GM12874 (cell line): ENCODE data around the gene CCDC185.

Source experiments
- CTCF ChIP-seq: IDR thresholded peaks from 2 replicates; pipeline ENCODE4 v1.5.1; 2011; ENCODE audit warnings: low read depth, mild to moderate bottlenecking, control low read depth, low read length, moderate library complexity; ENCODE audit not compliant: insufficient read depth

CCDC185 gene

GRCh38 chr1:223421676-223422075 is 28.5 kb downstream of the CCDC185 start:
- TF ChIP-seq CTCF: no peak

GRCh38 chr1:223422911-223423310 is 29.7 kb downstream of the CCDC185 start:
- no peak for TF ChIP-seq CTCF

GRCh38 chr1:223423641-223424233 is 30.5 kb downstream of the CCDC185 start:
- no peak for TF ChIP-seq CTCF

- TF ChIP-seq CTCF: no peak
These were observed 32.3 kb downstream of the CCDC185 start for GRCh38 chr1:223425550-223425949.

- no peak for TF ChIP-seq CTCF
These were observed 33.7 kb downstream of the CCDC185 start for GRCh38 chr1:223426936-223427335.

GRCh38 chr1:223429313-223429731 is 36.1 kb downstream of the CCDC185 start:
- TF ChIP-seq CTCF: no peak

- TF ChIP-seq CTCF: no peak
These were observed 36.6 kb downstream of the CCDC185 start for GRCh38 chr1:223429821-223430220.
